Subcutaneous adipose tissue (tissue), 4 donors: ENCODE data around the gene ROR1. TPM values are rescaled to one million over a fixed set of nuclear protein-coding genes. Genes with fewer than 3 reads are reported as not detected.

Experiments
- CTCF ChIP-seq: fragments of 450-650 bp; IDR thresholded peaks from one replicate; pipeline ENCODE4 v1.5.1; 2016; ENCODE audit warnings: low read depth, mild to moderate bottlenecking, control low read depth, antibody characterized with exemption, moderate library complexity
- total RNA-seq, 4 donors: library from RNA; depleted of rRNA; stranded (reverse); fragments of >200 nt; gene quantifications; one replicate each; pipeline ENCODE4 v1.1.0, GENCODE V29; 2016

ROR1 gene
- total RNA-seq, 4 donors from 2014 or later, result 5.8 to 10.2 (median 8.6) TPM

DNA sequence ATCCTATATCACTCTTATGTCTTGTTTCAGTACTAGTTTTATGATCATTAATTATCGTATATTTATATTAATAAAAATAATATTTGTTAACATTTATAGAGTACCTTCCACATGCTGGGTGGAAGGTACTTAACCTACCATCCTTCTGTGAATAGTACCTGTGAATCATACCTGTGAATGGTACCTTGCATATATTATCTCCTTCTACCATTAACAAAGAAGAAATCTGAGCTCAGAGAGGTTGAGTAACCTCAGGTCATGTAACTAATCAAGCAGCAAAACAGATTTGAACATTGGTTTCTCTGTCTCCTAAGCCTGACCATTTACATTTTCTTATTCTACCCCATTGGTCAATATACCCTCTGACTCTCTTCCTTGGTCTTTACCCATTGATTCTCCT lies 255.2 kb downstream of the ROR1 start:
- no peak for TF ChIP-seq CTCF

DNA sequence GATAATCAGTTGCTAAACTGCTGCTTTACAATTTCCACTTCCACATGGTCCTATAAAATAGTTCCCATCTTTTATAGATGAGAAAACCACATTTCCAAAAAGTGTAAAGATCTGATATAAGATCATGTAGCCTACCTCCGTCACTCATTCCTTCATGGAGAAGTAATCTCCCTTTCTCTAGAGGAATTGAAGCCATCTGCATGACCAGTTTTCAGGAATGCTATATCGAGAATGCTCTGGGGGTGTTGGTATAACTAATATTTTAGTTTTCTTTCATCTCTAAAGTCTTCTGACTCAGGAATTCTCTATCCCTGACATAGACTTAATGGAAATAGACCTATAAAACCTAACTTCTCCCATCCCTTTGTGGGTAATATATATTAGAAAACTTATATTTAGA lies 256.6 kb downstream of the ROR1 start:
- no peak for TF ChIP-seq CTCF

DNA sequence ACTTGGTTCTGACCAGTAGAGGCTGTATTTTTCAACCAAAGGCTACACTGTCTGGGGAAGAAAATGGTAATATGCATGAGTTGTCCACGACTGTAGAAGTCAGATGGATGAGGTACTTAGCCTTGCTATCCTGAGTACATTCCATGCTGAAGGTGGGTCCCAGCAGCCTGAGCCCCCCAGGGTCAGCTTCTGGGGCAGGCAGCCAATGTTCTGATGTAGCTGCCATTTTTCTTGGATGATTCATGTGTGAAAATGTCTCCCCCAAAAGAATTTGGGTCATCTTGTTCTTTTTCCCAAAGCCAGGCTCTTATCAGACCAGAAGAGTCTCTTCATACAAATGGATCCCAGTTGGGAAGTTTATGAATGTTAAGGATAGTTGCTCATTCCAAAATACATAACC lies 257.4 kb downstream of the ROR1 start:
- TF ChIP-seq CTCF, result no peak

DNA sequence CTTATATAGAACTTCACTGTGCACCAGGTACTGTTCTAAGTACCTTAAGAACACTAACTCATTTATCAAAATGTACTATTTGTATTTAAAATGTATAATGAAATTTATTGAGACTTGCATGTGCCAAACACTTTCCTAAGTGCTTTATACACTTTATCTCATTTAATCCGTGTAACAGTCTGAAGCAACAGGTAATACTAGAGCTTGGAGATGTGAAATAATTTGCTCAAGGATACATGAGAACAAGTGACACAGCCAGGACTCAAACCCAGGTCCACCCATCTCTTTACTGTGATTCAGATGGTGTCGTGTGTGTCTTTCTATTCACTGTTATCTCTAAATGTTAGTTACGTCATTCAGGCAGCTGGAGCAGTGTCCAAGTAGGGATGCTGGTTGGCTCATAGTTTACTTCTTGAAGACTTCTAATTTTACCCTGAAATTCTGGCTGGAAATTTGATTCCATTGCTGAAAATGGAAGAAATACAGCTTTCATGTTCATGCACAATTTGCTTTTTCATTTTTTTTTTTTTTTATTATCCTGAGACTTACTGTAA lies 259.9 kb downstream of the ROR1 start:
- TF ChIP-seq CTCF, result no peak

DNA sequence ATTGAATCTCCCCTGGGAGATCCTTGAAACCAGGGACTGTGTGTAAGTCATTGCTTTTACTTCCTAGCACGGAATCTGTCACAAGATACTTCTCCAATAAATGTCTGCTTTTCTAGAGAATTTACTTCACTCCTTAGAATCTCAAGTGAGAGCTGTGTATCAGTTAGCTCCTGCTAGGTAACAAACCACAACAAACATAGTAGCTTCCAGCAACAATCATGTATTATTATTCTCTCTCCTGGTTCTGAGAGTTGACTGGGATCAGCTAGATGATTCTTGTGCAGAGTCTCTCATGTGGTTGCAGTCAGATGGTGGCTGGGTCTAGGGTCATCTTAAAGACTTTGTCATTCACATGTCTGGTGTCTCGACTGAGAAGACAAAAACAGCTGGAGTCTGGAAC lies 262.7 kb downstream of the ROR1 start:
- TF ChIP-seq CTCF, result no peak

DNA sequence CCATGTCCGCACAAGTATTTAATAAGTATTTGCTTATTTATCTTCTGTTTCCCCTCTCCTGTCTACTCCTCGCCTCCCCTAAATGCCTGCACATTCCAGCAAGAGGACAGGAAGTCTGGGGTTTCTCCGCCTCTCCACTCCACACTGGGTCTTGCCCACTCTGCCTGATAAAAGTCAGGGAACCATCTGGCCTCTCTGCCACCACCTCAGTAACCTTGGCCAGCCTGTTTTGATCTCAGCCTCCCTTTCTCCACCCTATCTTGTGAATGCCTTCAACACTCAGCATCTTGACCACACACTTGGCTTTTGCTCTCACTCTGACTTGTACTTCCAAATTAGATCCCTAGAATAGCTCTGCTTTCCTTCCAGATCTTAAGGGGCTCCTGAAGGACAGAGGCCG lies 264.3 kb downstream of the ROR1 start:
- TF ChIP-seq CTCF, result no peak

- TF ChIP-seq CTCF, result no peak
These were observed 265.1 kb downstream of the ROR1 start for GRCh38 chr1:64038965-64039364.
